ENCODE results near the gene LCN10. TPM values are rescaled to one million over a fixed set of nuclear protein-coding genes. Genes with fewer than 3 reads are reported as not detected.

The LCN10 gene
- polyA plus RNA-seq, 3 donors, result 0.16 TPM; not detected in 2

- H3K27me3 Mint-ChIP-seq (ENCODE audit: low read depth in 3 of 3), result peaks cover 6 to 20% (median 9%) of the 10 kb centered on the region in 3 donors
- no peak overlapping the region for H3K4me2 ChIP-seq (replicated peaks; ENCODE audit: extremely low read depth, low read length, poor library complexity, severe bottlenecking)
- H3K27ac ChIP-seq (ENCODE audit: low read depth in 1 of 2, low read length in 2 of 2), result no peak overlapping the region
- no peak overlapping the region for H3K27ac Mint-ChIP-seq
- H3K9me3 ChIP-seq (replicated peaks in 1 of 2; ENCODE audit: control insufficient read depth in 1 of 2, insufficient read depth in 1 of 2, low read length in 2 of 2), result no peaks in the 10 kb centered on the region
- H3K36me3 ChIP-seq (replicated peaks in 1 of 2; ENCODE audit: control insufficient read depth in 1 of 2, insufficient read depth in 2 of 2, low read length in 2 of 2), result no peaks in the 10 kb centered on the region
- no peaks in the 10 kb centered on the region for H3K79me2 ChIP-seq (ENCODE audit: insufficient read depth, low read length)
- intact Hi-C loops (cut with micrococcal nuclease), result loop anchor here in 1 of 2 donors (10.0 kb wide), 1 partner anchor 282 kb away; no protein-coding TSS in a partner anchor
- no peaks in the 10 kb centered on the region for H3K27me3 ChIP-seq (ENCODE audit: control insufficient read depth in 2 of 2, insufficient read depth in 2 of 2, low read length in 2 of 2)
- H3K9me3 Mint-ChIP-seq, result no peaks in the 10 kb centered on the region
- no peaks in the 10 kb centered on the region for H3K36me3 Mint-ChIP-seq
- H3K4me1 Mint-ChIP-seq, result peaks cover under 1% of the 10 kb centered on the region
- no peak overlapping the region for H2AFZ ChIP-seq (ENCODE audit: insufficient read depth, low read depth, low read length, poor library complexity, severe bottlenecking)
- WGBS (ENCODE audit: insufficient coverage), result no CpG with 5 or more reads among the region's 3 CpGs
- no peak for TF ChIP-seq CTCF (IDR thresholded peaks at IDR 0.05)
- H3K4me1 ChIP-seq (ENCODE audit: control insufficient read depth in 1 of 2, insufficient read depth in 2 of 2, low read length in 2 of 2), result no peaks in the 10 kb centered on the region
- H3K4me3 Mint-ChIP-seq, result no peak overlapping the region
- DNase-seq, result no peak
- no peaks in the 10 kb centered on the region for H4K20me1 ChIP-seq (ENCODE audit: insufficient read depth, low read length)
- no peak overlapping the region for H3K9ac ChIP-seq (ENCODE audit: insufficient read depth, low read length, poor library complexity, severe bottlenecking)
- H3K4me3 ChIP-seq (replicated peaks in 1 of 3; ENCODE audit: low read depth in 2 of 3, low read length in 3 of 3), result no peak overlapping the region
Observed at GRCh38 chr9:136782452-136782851, 39.7 kb upstream of the LCN10 start.

GRCh38 chr9:136779808-136780207 lies 37.1 kb upstream of the LCN10 start:
- TF ChIP-seq CTCF (IDR thresholded peaks at IDR 0.05), result no peak
- Mint-ChIP-seq H3K36me3 (no peaks in the 10 kb centered on the region), H3K27ac (no peak overlapping the region), H3K4me1 (no peaks in the 10 kb centered on the region), H3K27me3 (ENCODE audit: low read depth in 3 of 3) (peaks cover 6 to 20% (median 11%) of the 10 kb centered on the region in 3 donors), H3K4me3 (no peak overlapping the region), H3K9me3 (no peaks in the 10 kb centered on the region)
- Histone ChIP-seq H2AFZ (ENCODE audit: insufficient read depth, low read depth, low read length, poor library complexity, severe bottlenecking) (no peak overlapping the region), H3K4me1 (ENCODE audit: control insufficient read depth in 1 of 2, insufficient read depth in 2 of 2, low read length in 2 of 2) (no peaks in the 10 kb centered on the region), H3K36me3 (replicated peaks in 1 of 2; ENCODE audit: control insufficient read depth in 1 of 2, insufficient read depth in 2 of 2, low read length in 2 of 2) (no peaks in the 10 kb centered on the region), H3K9me3 (replicated peaks in 1 of 2; ENCODE audit: control insufficient read depth in 1 of 2, insufficient read depth in 1 of 2, low read length in 2 of 2) (no peaks in the 10 kb centered on the region), H3K4me3 (replicated peaks in 1 of 3; ENCODE audit: low read depth in 2 of 3, low read length in 3 of 3) (no peak overlapping the region), H3K79me2 (ENCODE audit: insufficient read depth, low read length) (no peaks in the 10 kb centered on the region), H3K27me3 (ENCODE audit: control insufficient read depth in 2 of 2, insufficient read depth in 2 of 2, low read length in 2 of 2) (no peaks in the 10 kb centered on the region), H3K4me2 (replicated peaks; ENCODE audit: extremely low read depth, low read length, poor library complexity, severe bottlenecking) (no peak overlapping the region), H3K9ac (ENCODE audit: insufficient read depth, low read length, poor library complexity, severe bottlenecking) (no peak overlapping the region), H4K20me1 (ENCODE audit: insufficient read depth, low read length) (no peaks in the 10 kb centered on the region), H3K27ac (ENCODE audit: low read depth in 1 of 2, low read length in 2 of 2) (no peak overlapping the region)
- intact Hi-C loops (cut with micrococcal nuclease), result loop anchor here in 1 of 2 donors (10.0 kb wide), 1 partner anchor 285 kb away; no protein-coding TSS in a partner anchor
- WGBS (ENCODE audit: insufficient coverage), result 74% methylated on average over 4 of the region's 5 CpGs
- DNase-seq, result no peak

Data from CD14-positive monocyte (primary cell).